Measurements from ENCODE around the gene LILRA5. TPM values are rescaled to one million over a fixed set of nuclear protein-coding genes. Genes with fewer than 3 reads are reported as not detected.
"Not testable (repeated sequence)": the region's sequence is repeated elsewhere in the genome, so short reads cannot be mapped to it uniquely, and the experiment has no call there.

The LILRA5 gene
- total RNA-seq (2021) = 0.25 TPM in 1 of 3 replicates, not detected in the others
- Bru-seq, nascent RNA = not detected
- long read RNA-seq, experiment 1 = 0 reads
- long read RNA-seq, experiment 2 = 0 reads
- long read RNA-seq, experiment 3 = 0 reads

DNA sequence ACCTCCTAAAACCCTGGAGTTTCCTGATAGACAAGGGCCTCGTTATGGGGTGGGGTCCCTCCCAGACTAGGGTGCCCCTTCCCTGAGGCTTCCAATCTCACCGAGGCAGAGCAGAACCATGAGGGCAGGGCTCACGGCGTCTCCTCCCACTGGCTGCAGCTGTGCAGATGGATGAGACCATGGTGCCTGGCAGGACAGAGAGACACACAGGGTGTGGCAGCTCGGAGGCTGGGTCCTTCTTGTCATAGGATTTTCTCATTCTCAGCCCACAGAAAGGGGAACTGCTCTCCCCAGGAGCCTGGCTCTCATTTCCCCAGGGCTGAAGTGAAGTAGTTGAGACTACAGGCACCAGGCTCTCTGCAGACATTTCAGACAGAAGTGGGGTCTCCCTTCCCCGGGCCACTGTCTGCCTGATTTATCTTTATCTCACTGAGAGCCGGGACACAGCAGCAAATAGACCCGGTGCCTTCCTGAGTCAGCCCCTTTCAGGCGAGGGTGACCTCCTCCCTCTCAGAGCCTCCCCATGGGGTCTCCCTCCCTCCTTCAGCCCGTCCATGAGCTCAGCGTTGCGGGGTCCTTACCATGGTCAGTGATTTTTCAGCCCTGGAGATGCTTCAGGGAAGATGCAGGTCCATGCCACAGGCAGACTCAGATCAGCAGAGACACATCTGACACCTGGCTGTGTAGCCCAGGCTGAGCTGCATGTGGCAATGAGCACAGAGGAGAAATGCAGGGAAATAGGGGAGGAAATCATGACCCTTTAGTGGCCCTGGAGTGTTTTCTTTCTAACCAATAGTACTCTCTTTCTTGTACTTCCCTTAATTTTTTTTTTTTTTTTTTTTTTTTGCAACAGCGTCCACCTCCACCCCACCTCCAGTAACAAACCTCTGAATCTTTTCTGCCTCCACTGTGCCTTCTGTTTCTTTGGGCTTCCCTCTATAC is at the start of gene LILRA5:
TSS of gene LILRA5 (minus strand) at position 731 of the 942 bp plus-strand sequence. CDS start at position 584, 147 bp downstream.
- peaks cover 7% of the 10 kb centered on the region for H3K9me3 Mint-ChIP-seq

DNA sequence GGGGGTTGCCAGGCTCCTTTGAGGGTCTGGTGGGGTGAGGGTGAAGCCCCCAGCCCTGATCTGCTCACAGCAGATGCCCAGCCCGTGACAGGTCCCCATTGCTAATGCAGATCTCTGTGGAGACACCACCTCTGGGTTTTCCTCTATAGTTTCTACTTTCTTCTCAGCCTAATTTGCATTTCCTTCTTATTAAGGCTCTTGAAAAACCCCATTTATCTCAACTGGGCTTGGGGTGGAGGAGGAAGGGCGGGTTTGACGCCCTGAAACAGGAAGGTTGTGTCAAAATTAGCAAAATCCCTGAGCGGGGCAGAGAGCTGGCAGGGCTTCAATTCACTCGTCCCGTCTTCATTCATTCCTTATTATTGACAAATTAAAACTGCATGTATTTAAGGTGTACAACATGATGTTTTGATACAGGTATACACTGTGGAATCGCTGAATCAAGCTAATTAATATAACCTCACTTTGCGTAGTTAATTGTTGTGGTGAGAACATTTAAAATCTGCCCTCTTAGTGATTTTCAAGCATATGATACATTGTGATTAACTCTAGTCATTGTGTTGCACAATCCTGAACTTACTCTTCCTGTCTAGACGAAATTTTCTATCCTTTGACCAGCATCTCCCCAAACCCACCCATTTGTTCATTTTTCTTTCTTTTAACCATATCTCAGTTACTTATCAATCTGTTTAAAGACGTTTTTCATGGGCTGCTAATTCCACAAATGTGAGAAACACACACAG is 48.9 kb upstream of the LILRA5 start:
- ATAC-seq; H3K27me3 Mint-ChIP-seq (ENCODE audit: low read depth); H3K9me3 Mint-ChIP-seq; CTCF ChIA-PET; DNase-seq (ENCODE audit: low spot score); H3K27ac Mint-ChIP-seq; H3K4me3 Mint-ChIP-seq; H3K36me3 Mint-ChIP-seq; POLR2A ChIA-PET: not testable (repeated sequence)
- peaks cover 21% of the 10 kb centered on the region for H3K4me1 Mint-ChIP-seq

More for the DNA sequence above, at the start of gene LILRA5:
- Mint-ChIP-seq H3K27ac (no peak within 1 kb of the TSS), H3K4me3 (no peak within 1 kb of the TSS), H3K36me3 (no peaks in the 10 kb centered on the region), H3K4me1 (peaks cover 12% of the 10 kb centered on the region), H3K27me3 (ENCODE audit: low read depth) (peaks cover 15% of the 10 kb centered on the region; the same call in 1 of the 2 replicates)
- CTCF ChIA-PET = interaction anchor here (1.6 kb wide), 1 partner anchor 47 kb away, joined by 9 read pairs; no protein-coding TSS in a partner anchor
- ATAC-seq (no peak), DNase-seq (ENCODE audit: low spot score) (no peak)
- POLR2A ChIA-PET = no interaction called here
- TF ChIP-seq ZNF263 (CRISPR knock-in tag; IDR thresholded peaks at IDR 0.05; ENCODE audit: low read depth) = no peak
- no peak for TF ChIP-seq HMGA2 (CRISPR knock-in tag; IDR thresholded peaks at IDR 0.05)
- TF ChIP-seq, protein P1, sequence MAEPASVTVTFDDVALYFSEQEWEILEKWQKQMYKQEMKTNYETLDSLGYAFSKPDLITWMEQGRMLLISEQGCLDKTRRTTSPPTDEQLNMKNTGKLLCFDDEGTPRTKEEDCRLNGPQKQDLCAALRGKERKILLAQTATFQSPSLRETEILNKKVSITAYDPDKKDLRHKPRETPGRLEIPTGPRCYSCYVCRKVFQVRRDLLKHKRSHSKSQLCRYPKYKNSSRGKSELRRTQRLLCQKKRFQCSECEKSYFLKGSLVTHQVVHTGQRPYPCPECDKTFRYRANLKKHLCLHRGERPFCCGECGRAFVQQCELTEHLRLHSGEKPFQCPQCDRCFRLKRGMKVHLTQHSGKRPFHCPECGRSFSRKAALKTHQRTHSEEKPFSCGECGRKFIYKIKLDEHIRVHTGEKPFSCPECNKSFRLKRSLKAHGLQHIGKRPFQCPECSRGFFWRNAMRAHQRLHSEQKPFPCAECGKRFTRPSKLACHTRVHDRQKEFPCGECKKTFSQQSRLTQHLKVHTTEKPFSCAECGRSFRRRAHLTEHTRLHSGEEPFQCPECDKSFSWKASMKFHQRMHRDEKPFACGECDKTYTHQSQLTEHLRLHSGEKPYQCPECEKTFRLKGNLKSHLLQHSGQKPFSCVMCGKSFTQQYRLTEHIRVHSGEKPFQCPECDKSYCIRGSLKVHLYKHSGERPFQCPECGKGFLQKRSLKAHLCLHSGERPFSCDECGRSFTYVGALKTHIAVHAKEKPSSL (CRISPR knock-in tag; conservative IDR thresholded peaks at IDR 0.05) = no peak
- no peak for TF ChIP-seq MYBL2 (CRISPR knock-in tag; IDR thresholded peaks at IDR 0.05)
- no peak for TF ChIP-seq ETV6 (CRISPR knock-in tag; IDR thresholded peaks at IDR 0.05)
- no peak for TF ChIP-seq FOXP1 (CRISPR knock-in tag; IDR thresholded peaks at IDR 0.05; ENCODE audit: borderline replicate concordance)

DNA sequence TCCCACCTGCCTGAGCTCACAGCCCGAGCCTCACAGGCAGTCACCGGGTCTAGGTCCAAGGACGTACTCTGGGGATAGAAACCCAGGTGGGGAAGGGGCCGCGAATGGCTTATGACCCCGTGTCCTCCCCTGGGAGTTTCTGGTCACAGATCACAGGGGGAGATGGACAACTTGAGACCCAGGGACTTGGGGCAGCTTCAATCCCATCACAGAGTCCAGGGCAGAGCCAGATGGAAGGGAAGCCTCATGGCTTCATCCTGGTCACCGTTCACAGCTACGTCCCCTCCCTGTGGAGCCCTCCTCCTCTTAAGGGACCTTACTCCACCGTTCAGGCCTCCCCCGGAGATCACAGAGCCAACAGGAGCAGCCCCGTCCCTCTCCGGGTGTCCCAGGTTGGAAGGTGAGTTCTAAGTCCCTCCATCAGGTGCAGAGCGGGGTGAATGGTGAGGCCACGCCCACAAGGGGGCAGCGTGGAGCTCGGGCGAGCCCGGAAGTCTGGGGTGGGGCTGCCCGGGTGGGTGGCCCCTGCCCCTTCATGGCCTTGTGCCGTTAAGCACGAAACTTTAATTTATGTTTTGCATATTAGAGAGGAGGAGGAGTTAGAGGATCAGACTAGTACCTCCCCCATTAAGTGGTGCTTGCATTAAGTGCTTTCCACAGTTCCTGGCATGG is 46.3 kb upstream of the LILRA5 start:
- TF ChIP-seq, protein P2, sequence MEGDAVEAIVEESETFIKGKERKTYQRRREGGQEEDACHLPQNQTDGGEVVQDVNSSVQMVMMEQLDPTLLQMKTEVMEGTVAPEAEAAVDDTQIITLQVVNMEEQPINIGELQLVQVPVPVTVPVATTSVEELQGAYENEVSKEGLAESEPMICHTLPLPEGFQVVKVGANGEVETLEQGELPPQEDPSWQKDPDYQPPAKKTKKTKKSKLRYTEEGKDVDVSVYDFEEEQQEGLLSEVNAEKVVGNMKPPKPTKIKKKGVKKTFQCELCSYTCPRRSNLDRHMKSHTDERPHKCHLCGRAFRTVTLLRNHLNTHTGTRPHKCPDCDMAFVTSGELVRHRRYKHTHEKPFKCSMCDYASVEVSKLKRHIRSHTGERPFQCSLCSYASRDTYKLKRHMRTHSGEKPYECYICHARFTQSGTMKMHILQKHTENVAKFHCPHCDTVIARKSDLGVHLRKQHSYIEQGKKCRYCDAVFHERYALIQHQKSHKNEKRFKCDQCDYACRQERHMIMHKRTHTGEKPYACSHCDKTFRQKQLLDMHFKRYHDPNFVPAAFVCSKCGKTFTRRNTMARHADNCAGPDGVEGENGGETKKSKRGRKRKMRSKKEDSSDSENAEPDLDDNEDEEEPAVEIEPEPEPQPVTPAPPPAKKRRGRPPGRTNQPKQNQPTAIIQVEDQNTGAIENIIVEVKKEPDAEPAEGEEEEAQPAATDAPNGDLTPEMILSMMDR (IDR thresholded peaks at IDR 0.05) = 0 out of 2 replicates have a peak, but pooled peaks have one; percentile 17
- H3K4me1 Mint-ChIP-seq = peaks cover 15% of the 10 kb centered on the region
- DNase-seq (ENCODE audit: low spot score) (peak; percentile 70), ATAC-seq (peak; percentile 93)
- H3K27me3 Mint-ChIP-seq (ENCODE audit: low read depth); POLR2A ChIA-PET; H3K36me3 Mint-ChIP-seq; H3K27ac Mint-ChIP-seq; H3K4me3 Mint-ChIP-seq; H3K9me3 Mint-ChIP-seq: not testable (repeated sequence)
- CTCF ChIA-PET = interaction anchor here (0.5 to 0.6 kb wide), 2 partner anchors 29 to 32 kb away, joined by 3 to 10 read pairs; no protein-coding TSS in a partner anchor

DNA sequence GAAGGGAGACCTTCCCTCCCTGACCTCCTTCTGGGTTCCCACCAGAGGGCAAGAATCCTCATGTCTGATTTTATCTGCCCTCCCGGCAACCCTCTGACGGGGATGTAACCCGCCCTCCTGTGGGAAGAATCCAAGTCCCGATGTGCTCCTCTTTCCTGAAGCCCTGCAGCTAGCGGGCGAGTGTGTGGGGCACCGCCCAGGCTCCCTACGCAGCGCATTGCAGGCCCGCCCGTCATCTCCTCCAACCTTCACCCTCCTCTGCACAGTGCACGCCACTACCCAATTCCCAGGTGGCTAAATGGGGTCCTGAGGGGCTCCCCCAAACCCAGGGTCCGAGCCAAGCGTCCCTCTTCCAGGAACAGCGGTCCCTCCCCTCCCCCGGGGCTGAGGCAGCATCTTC is 44.4 kb upstream of the LILRA5 start:
- no peak for DNase-seq (ENCODE audit: low spot score)
- TF ChIP-seq, protein P3, sequence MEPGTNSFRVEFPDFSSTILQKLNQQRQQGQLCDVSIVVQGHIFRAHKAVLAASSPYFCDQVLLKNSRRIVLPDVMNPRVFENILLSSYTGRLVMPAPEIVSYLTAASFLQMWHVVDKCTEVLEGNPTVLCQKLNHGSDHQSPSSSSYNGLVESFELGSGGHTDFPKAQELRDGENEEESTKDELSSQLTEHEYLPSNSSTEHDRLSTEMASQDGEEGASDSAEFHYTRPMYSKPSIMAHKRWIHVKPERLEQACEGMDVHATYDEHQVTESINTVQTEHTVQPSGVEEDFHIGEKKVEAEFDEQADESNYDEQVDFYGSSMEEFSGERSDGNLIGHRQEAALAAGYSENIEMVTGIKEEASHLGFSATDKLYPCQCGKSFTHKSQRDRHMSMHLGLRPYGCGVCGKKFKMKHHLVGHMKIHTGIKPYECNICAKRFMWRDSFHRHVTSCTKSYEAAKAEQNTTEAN (CRISPR knock-in tag; IDR thresholded peaks at IDR 0.05) = no peak
- TF ChIP-seq ZNF416 (CRISPR knock-in tag; IDR thresholded peaks at IDR 0.05) (no peak), TEAD4 (CRISPR knock-in tag; IDR thresholded peaks at IDR 0.05) (no peak), NFE2L1 (CRISPR knock-in tag; IDR thresholded peaks at IDR 0.05) (no peak), GRHL2 (CRISPR knock-in tag; IDR thresholded peaks at IDR 0.05; ENCODE audit: insufficient replicate concordance, severe bottlenecking) (no peak)
- TF ChIP-seq, protein P4, sequence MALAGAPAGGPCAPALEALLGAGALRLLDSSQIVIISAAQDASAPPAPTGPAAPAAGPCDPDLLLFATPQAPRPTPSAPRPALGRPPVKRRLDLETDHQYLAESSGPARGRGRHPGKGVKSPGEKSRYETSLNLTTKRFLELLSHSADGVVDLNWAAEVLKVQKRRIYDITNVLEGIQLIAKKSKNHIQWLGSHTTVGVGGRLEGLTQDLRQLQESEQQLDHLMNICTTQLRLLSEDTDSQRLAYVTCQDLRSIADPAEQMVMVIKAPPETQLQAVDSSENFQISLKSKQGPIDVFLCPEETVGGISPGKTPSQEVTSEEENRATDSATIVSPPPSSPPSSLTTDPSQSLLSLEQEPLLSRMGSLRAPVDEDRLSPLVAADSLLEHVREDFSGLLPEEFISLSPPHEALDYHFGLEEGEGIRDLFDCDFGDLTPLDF (CRISPR knock-in tag; IDR thresholded peaks at IDR 0.05) = no peak

More for the DNA sequence above, 44.4 kb upstream of the LILRA5 start:
- H3K27ac Mint-ChIP-seq = no peak overlapping the region
- H3K4me3 Mint-ChIP-seq = no peak overlapping the region
- H3K27me3 Mint-ChIP-seq (ENCODE audit: low read depth) = peaks cover 6% of the 10 kb centered on the region
- POLR2A ChIA-PET = no interaction called here
- peaks cover 15% of the 10 kb centered on the region for H3K4me1 Mint-ChIP-seq
- CTCF ChIA-PET = interaction anchor here (1.0 to 3.5 kb wide), 4 partner anchors 31 to 58 kb away, joined by 3 to 21 read pairs (median 4); partner anchors contain the start of gene TTYH1
- no peaks in the 10 kb centered on the region for H3K9me3 Mint-ChIP-seq
- no peaks in the 10 kb centered on the region for H3K36me3 Mint-ChIP-seq
- no peak for ATAC-seq

All from WTC11 (cell line).